ENCODE measurements around the gene RNF41.
"Not testable (repeated sequence)": the region's sequence is repeated elsewhere in the genome, so short reads cannot be mapped to it uniquely, and the experiment has no call there.

DNA sequence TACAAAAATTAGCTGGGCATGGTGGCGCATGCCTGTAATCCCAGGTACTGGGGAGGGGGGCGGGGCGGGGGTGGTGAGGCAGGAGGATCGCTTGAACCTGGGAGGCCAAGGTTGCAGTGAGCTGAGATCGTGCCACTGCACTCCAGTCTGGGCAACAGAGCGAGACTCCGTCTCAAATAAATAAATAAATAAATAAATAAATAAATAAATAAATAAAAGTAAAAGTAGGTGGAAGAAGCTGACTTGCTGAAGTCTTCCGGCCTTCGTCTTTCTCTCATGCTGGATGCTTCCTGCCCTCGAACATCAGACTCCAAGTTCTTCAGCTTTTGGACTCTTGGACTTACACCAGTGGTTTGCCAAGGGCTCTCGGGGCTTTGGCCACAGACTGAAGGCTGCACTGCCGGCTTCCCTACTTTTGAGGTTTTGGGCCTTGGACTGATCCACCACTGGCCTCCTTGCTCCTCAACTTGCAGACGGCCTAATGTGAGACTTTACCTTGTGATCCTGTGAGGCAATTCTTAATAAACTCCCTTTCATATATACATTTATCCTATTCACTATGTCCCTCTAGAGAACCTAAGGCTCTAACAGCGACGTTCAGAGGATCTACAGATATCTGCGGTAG is 44.5 kb upstream of the RNF41 start:
- TF ChIP-seq, protein P1, sequence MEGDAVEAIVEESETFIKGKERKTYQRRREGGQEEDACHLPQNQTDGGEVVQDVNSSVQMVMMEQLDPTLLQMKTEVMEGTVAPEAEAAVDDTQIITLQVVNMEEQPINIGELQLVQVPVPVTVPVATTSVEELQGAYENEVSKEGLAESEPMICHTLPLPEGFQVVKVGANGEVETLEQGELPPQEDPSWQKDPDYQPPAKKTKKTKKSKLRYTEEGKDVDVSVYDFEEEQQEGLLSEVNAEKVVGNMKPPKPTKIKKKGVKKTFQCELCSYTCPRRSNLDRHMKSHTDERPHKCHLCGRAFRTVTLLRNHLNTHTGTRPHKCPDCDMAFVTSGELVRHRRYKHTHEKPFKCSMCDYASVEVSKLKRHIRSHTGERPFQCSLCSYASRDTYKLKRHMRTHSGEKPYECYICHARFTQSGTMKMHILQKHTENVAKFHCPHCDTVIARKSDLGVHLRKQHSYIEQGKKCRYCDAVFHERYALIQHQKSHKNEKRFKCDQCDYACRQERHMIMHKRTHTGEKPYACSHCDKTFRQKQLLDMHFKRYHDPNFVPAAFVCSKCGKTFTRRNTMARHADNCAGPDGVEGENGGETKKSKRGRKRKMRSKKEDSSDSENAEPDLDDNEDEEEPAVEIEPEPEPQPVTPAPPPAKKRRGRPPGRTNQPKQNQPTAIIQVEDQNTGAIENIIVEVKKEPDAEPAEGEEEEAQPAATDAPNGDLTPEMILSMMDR (IDR thresholded peaks at IDR 0.05; ENCODE audit: low read length) = not testable (repeated sequence)
- not testable (repeated sequence) for TF ChIP-seq EZH2 (optimal IDR thresholded peaks at IDR 0.05; ENCODE audit: low read depth, low read length)
